ENCODE data around the gene ETFBKMT. TPM values are rescaled to one million over a fixed set of nuclear protein-coding genes. Genes with fewer than 3 reads are reported as not detected.

ETFBKMT gene
- total RNA-seq = 0.57 and 0.86 TPM in 2 replicates

DNA sequence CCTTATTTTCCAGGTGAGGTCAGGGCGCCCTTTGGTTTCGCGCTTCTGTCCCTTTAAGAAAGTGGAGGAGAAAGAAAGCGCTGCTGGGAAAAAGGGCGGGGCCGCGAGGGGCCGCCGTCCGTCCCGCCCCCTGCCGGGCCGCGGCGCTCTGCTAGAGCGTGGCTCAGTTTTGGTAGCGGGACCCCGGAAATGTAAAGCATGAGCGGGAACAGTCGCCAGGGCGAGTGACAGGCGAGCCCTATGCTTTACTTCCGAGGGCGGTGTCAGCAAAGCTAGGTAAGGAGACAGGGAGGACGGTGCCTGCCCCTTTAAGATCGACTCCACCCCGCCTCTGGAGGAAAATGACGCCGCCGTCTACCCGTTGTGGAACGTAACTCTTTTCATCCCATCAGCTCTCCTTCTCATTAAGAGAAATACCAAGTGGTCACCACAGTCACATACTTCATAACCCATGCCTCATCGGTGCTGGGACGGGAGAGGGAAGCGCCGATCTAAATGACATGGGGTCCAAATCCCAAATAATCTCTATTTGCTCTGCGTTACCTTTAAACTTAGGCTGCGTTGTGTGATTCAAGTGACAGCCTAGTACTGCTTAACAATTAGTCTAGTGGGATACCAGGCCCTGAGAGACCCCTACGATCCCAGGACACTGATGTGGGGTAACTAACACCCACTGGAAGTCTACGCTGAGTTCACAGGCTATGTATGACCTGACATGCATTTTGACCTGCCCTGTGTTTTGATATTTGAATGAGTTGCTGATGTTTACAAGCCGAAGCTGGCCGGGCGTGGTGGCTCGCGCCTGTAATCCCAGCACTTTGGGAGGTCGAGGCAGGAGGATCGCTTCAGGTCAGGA, at the start of gene ETFBKMT:
ETFBKMT (plus strand) TSS at position 602 of the 856 bp plus-strand sequence. CDS start 2,266 bp downstream, outside the sequence.

Other genes with a start within 250 kb of the ETFBKMT start
- 4.1 and 5.7 TPM in 2 replicates for gene DENND5B, start 68.6 kb upstream of the ETFBKMT start, total RNA-seq
- gene AMN1, start 69.3 kb downstream of the ETFBKMT start, total RNA-seq = 6.8 and 7.4 TPM in 2 replicates

Data from hair follicular keratinocyte (primary cell).